Lower lobe of right lung (tissue), 2 donors: Measurements from ENCODE around the gene ZNF584. TPM values are rescaled to one million over a fixed set of nuclear protein-coding genes. Genes with fewer than 3 reads are reported as not detected.

Experiments
- ATAC-seq, 2 donors: fragments of 200-7000 bp; cut with Tn5 transposase; one replicate each; pipeline ENCODE4 v1.9.1; 2020 to 2022; ENCODE audit warnings: mild to moderate bottlenecking in 2 of 2, moderate library complexity in 2 of 2
- DNase-seq: peaks from one replicate; pipeline ENCODE4 v3.0.0-alpha.2; 2020
- H3K27ac ChIP-seq: fragments of 200-600 bp; one replicate; pipeline ENCODE4 v1.8.0; 2022
- H3K27me3 ChIP-seq: fragments of 200-600 bp; one replicate; pipeline ENCODE4 v1.8.0; 2022; ENCODE audit warnings: low read depth
- H3K36me3 ChIP-seq: fragments of 200-600 bp; one replicate; pipeline ENCODE4 v1.8.0; 2022; ENCODE audit warnings: mild to moderate bottlenecking
- H3K4me1 ChIP-seq: fragments of 200-600 bp; one replicate; pipeline ENCODE4 v1.8.0; 2022
- H3K4me3 ChIP-seq: fragments of 200-600 bp; one replicate; pipeline ENCODE4 v1.8.0; 2022; ENCODE audit warnings: mild to moderate bottlenecking
- H3K9me3 ChIP-seq: fragments of 200-600 bp; one replicate; pipeline ENCODE4 v1.8.0; 2022
- intact Hi-C: fragments of 100-400 bp; cut with DNase I; formaldehyde crosslinking; loops from one replicate; pipeline ENCODE4 v1.11.0; 2022
- long read RNA-seq: library from polyadenylated mRNA; unstranded; transcript quantifications from one replicate; pipeline ENCODE4 v2.0.0, GENCODE V29; 2021
- total RNA-seq: library from RNA; stranded (reverse); fragmentation: NEBNext Ultra II Directional; extraction: Animal tissue kit (Norgen Biotek cat#: 25700); gene quantifications from one replicate; pipeline ENCODE4 v1.2.1, GENCODE V29; 2021
- TF ChIP-seq, protein P1 (sequence below): fragments of 200-600 bp; IDR thresholded peaks from one replicate; pipeline ENCODE4 v1.8.0; 2022; ENCODE audit warnings: antibody characterized with exemption, mild to moderate bottlenecking
- donor health status: DM: no; HTN: yes; CAD: no; lungs with severe emphysema.

Gene ZNF584
- total RNA-seq: 10.0 TPM
- long read RNA-seq, partial matches to known transcripts: 4 of 17 reads
- long read RNA-seq, other reads (novel, unspliced or antisense): 9 of 17 reads

DNA sequence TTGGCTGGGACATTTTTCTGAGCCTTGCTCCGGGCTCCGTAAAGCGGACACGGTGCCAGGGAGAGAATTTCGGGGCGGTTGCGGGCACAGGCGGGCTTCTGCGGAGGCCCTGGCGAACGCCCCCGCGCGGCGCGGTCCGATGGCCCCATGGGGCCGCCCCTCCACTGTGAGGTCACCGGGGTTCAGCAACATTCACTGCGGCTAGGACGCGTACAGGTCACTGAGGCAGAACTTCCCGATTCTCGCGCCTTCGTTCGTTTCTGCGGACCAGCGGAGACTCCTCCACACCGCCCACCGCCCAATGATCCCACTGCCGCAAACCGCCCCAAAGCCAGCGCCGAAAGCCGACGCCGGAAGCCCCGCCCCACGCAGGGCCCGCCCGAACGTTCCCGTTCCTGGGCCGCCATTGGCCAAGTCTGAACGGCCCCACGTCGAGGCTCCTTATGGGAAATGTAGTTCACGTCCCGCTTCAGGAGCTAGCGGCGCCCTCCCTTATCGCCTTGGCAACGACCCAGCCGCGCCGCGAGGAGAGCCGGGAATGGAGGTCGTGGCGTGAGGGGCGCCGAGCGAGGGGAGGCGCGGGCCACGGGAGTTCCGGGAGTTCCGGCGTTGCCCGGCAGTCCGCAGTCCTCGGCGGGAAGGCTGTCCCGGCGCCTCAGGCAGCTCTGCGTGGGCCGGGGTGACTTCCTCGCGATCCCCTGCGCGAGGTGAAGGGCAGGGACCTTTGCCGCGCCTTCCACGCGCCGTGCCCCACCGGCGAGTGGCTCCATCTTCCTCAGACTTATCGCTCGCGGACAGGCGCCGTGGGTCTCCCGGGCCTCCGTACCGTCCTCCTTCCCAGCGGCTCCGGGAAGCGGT is at the start of gene ZNF584:
ZNF584 (plus strand) TSS at position 498 of the 858 bp plus-strand sequence. CDS start 499 bp downstream, outside the sequence.
- Histone ChIP-seq H3K9me3 (no peaks in the 10 kb centered on the region), H3K27me3 (no peaks in the 10 kb centered on the region), H3K4me3 (peak within 1 kb of the TSS; percentile 90), H3K36me3 (peaks cover 3% of the 10 kb centered on the region), H3K27ac (peak within 1 kb of the TSS; percentile 89), H3K4me1 (peaks cover 28% of the 10 kb centered on the region)
- intact Hi-C loops: no loop called here
- ATAC-seq: peak; percentile 99
- peak; percentile 96 for DNase-seq
- TF ChIP-seq, protein P1, sequence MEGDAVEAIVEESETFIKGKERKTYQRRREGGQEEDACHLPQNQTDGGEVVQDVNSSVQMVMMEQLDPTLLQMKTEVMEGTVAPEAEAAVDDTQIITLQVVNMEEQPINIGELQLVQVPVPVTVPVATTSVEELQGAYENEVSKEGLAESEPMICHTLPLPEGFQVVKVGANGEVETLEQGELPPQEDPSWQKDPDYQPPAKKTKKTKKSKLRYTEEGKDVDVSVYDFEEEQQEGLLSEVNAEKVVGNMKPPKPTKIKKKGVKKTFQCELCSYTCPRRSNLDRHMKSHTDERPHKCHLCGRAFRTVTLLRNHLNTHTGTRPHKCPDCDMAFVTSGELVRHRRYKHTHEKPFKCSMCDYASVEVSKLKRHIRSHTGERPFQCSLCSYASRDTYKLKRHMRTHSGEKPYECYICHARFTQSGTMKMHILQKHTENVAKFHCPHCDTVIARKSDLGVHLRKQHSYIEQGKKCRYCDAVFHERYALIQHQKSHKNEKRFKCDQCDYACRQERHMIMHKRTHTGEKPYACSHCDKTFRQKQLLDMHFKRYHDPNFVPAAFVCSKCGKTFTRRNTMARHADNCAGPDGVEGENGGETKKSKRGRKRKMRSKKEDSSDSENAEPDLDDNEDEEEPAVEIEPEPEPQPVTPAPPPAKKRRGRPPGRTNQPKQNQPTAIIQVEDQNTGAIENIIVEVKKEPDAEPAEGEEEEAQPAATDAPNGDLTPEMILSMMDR: no peak

GRCh38 chr19:58361900-58362271 is 46.6 kb upstream of the ZNF584 start:
- intact Hi-C loops: no loop called here
- peak; percentile 34 to 51 for ATAC-seq
- H3K36me3 ChIP-seq: no peaks in the 10 kb centered on the region

GRCh38 chr19:58362272-58362994 is 46.0 kb upstream of the ZNF584 start, which contains the start of gene ZNF497:
Gene ZNF497 (minus strand): TSS chr19:58362751. CDS start chr19:58357635, 5,116 bp downstream.
- intact Hi-C loops: no loop called here
- peak; percentile 99 for DNase-seq
- Histone ChIP-seq H3K27me3 (peaks cover 4% of the 10 kb centered on the region), H3K9me3 (no peaks in the 10 kb centered on the region), H3K36me3 (no peaks in the 10 kb centered on the region), H3K4me3 (peak within 1 kb of the TSS; percentile 92), H3K4me1 (peaks cover 10% of the 10 kb centered on the region), H3K27ac (peak within 1 kb of the TSS; percentile 95)
- TF ChIP-seq, protein P1: peak; percentile 18
- peak; percentile 97 for ATAC-seq

More at GRCh38 chr19:58361900-58362271, 46.6 kb upstream of the ZNF584 start:
- peak overlapping the region; percentile 92 for H3K4me3 ChIP-seq
- H3K27ac ChIP-seq: peak overlapping the region; percentile 95
- H3K27me3 ChIP-seq: peaks cover 6% of the 10 kb centered on the region
- DNase-seq: peak; percentile 77
- H3K9me3 ChIP-seq: no peaks in the 10 kb centered on the region
- H3K4me1 ChIP-seq: peaks cover 15% of the 10 kb centered on the region
- TF ChIP-seq, protein P1: no peak

- Histone ChIP-seq H3K9me3 (no peaks in the 10 kb centered on the region), H3K27ac (no peak overlapping the region), H3K4me1 (peaks cover 10% of the 10 kb centered on the region), H3K36me3 (no peaks in the 10 kb centered on the region), H3K27me3 (peaks cover 7% of the 10 kb centered on the region), H3K4me3 (peak overlapping the region; percentile 1)
- intact Hi-C loops: no loop called here
- ATAC-seq: no peak
- no peak for DNase-seq
- TF ChIP-seq, protein P1: no peak
Measured at GRCh38 chr19:58364146-58364545, 44.3 kb upstream of the ZNF584 start.

GRCh38 chr19:58366585-58367430 is 41.6 kb upstream of the ZNF584 start:
- DNase-seq (peak; percentile 31), ATAC-seq (no peak)
- Histone ChIP-seq H3K4me3 (no peak overlapping the region), H3K4me1 (peaks cover 2% of the 10 kb centered on the region), H3K27ac (no peak overlapping the region), H3K36me3 (no peaks in the 10 kb centered on the region), H3K27me3 (peaks cover 7% of the 10 kb centered on the region), H3K9me3 (no peaks in the 10 kb centered on the region)
- TF ChIP-seq, protein P1: no peak
- intact Hi-C loops: no loop called here
